HG03575 (cell line): ENCODE data around the gene TGFB2.
"Not testable (repeated sequence)": the region's sequence is repeated elsewhere in the genome, so short reads cannot be mapped to it uniquely, and the experiment has no call there.

Source experiments
- ATAC-seq: cut with Tn5 transposase; IDR thresholded peaks from one replicate; pipeline ENCODE4 v1.9.1; 2021; ENCODE audit not compliant: unreplicated experiment, insufficient number of reproducible peaks, low FRiP score; ENCODE audit errors: extremely low read depth

The TGFB2 gene

GRCh38 chr1:218344814-218345672 is at the start of gene TGFB2:
Gene TGFB2 (plus strand): TSS chr1:218345336. CDS start chr1:218346702, 1,366 bp downstream.
- no peak for ATAC-seq

- ATAC-seq, result no peak
These were observed 49.0 kb upstream of the TGFB2 start for GRCh38 chr1:218296162-218296561.

- no peak for ATAC-seq
These were observed 47.7 kb upstream of the TGFB2 start for GRCh38 chr1:218297461-218297860.

- ATAC-seq, result no peak
These were observed 47.3 kb upstream of the TGFB2 start for GRCh38 chr1:218297867-218298266.

GRCh38 chr1:218298398-218298797 is 46.7 kb upstream of the TGFB2 start:
- no peak for ATAC-seq

GRCh38 chr1:218299416-218299815 is 45.7 kb upstream of the TGFB2 start:
- no peak for ATAC-seq

GRCh38 chr1:218301217-218301616 is 43.9 kb upstream of the TGFB2 start:
- ATAC-seq, result no peak

GRCh38 chr1:218302155-218302554 is 43.0 kb upstream of the TGFB2 start:
- no peak for ATAC-seq

- no peak for ATAC-seq
These were observed 41.8 kb upstream of the TGFB2 start for GRCh38 chr1:218303176-218303879.

- peak; percentile 74 for ATAC-seq
These were observed 40.7 kb upstream of the TGFB2 start for GRCh38 chr1:218304281-218305039.

- no peak for ATAC-seq
These were observed 39.6 kb upstream of the TGFB2 start for GRCh38 chr1:218305472-218306064.

- ATAC-seq, result no peak
These were observed 32.6 kb upstream of the TGFB2 start for GRCh38 chr1:218312509-218312908.

- ATAC-seq, result no peak
These were observed 30.8 kb upstream of the TGFB2 start for GRCh38 chr1:218314316-218314715.

GRCh38 chr1:218315638-218316037 is 29.5 kb upstream of the TGFB2 start:
- no peak for ATAC-seq

GRCh38 chr1:218317061-218317460 is 28.1 kb upstream of the TGFB2 start:
- ATAC-seq, result no peak

- ATAC-seq, result not testable (repeated sequence)
These were observed 25.0 kb upstream of the TGFB2 start for GRCh38 chr1:218320182-218320581.

GRCh38 chr1:218322762-218323161 is 22.4 kb upstream of the TGFB2 start:
- no peak for ATAC-seq

- no peak for ATAC-seq
These were observed 21.4 kb upstream of the TGFB2 start for GRCh38 chr1:218323568-218324225.

GRCh38 chr1:218324226-218324580 is 20.9 kb upstream of the TGFB2 start:
- no peak for ATAC-seq
